CD4-positive, CD25-positive, alpha-beta regulatory T cell (primary cell): ENCODE results near the gene RAB43. TPM values are rescaled to one million over a fixed set of nuclear protein-coding genes. Genes with fewer than 3 reads are reported as not detected.
A peak's percentile ranks its signal among the peaks of the same experiment; 100 is the strongest.
"Not testable (repeated sequence)": the region's sequence is repeated elsewhere in the genome, so short reads cannot be mapped to it uniquely, and the experiment has no call there.

ENCODE experiments used
- ATAC-seq, 2 donors: fragments of 150-1000 bp; cut with Tn5 transposase; one replicate each; pipeline ENCODE4 v1.10.0; 2021; ENCODE audit warnings: low read depth in 2 of 2, moderate number of reproducible peaks in 2 of 2, moderate library complexity in 1 of 2
- DNase-seq, 3 donors: peaks; one replicate each; pipeline versions ENCODE4 v3.0.0 to v3.0.0-alpha.2; 2012 to 2022; ENCODE audit warnings: mixed read lengths in 1 of 3
- H3K27ac ChIP-seq: one replicate; pipeline ENCODE4 v1.7.0; 2013; ENCODE audit warnings: mild to moderate bottlenecking, low read length; ENCODE audit not compliant: insufficient read depth, poor library complexity, severe bottlenecking
- H3K27me3 ChIP-seq: one replicate; pipeline ENCODE4 v1.7.0; 2013; ENCODE audit warnings: low read length; ENCODE audit not compliant: control insufficient read depth, insufficient read depth
- H3K36me3 ChIP-seq: one replicate; pipeline ENCODE4 v1.7.0; 2013; ENCODE audit warnings: mild to moderate bottlenecking, low read length, moderate library complexity; ENCODE audit not compliant: control insufficient read depth, insufficient read depth
- H3K4me1 ChIP-seq: 2 replicates; pipeline ENCODE4 v1.7.0; 2013; ENCODE audit warnings: mild to moderate bottlenecking, low read length; ENCODE audit not compliant: insufficient read depth, control insufficient read depth, poor library complexity, severe bottlenecking
- H3K4me3 ChIP-seq: one replicate; pipeline ENCODE4 v1.7.0; 2013; ENCODE audit warnings: low read depth, mild to moderate bottlenecking, low read length, moderate library complexity
- H3K9me3 ChIP-seq, 2 experiments: 1 replicate in 1 of 2; 2 replicates in 1 of 2; pipeline ENCODE4 v1.7.0; 2013; ENCODE audit warnings: low read length in 2 of 2, mild to moderate bottlenecking in 1 of 2, moderate library complexity in 1 of 2; ENCODE audit not compliant: control insufficient read depth in 2 of 2
- H3K27ac Mint-ChIP-seq, 3 donors: one replicate each; pipeline ENCODE4 v1.8.0; 2020 to 2022; ENCODE audit warnings: mild to moderate bottlenecking in 3 of 3, mixed read lengths in 3 of 3, moderate library complexity in 2 of 3
- H3K27me3 Mint-ChIP-seq: one replicate; pipeline ENCODE4 v1.8.0; 2022; ENCODE audit warnings: mild to moderate bottlenecking, mixed read lengths
- H3K36me3 Mint-ChIP-seq: one replicate; pipeline ENCODE4 v1.8.0; 2020; ENCODE audit warnings: mixed read lengths
- H3K4me1 Mint-ChIP-seq, 4 donors: one replicate each; pipeline ENCODE4 v1.8.0; 2020 to 2022; ENCODE audit warnings: mixed read lengths in 4 of 4, mild to moderate bottlenecking in 1 of 4
- H3K4me3 Mint-ChIP-seq, 4 donors: one replicate each; pipeline ENCODE4 v1.8.0; 2020 to 2022; ENCODE audit warnings: mild to moderate bottlenecking in 4 of 4, mixed read lengths in 4 of 4, moderate library complexity in 3 of 4
- H3K9me3 Mint-ChIP-seq, 7 donors: one replicate each; pipeline ENCODE4 v1.8.0; 2020 to 2022; ENCODE audit warnings: mixed read lengths in 7 of 7, mild to moderate bottlenecking in 3 of 7, moderate library complexity in 2 of 7
- polyA plus RNA-seq, 4 donors: library from polyadenylated mRNA; unstranded; fragments of 300-500 nt; fragmentation: Illumina TruSeq; gene quantifications; one replicate each; pipeline ENCODE4 v1.2.3, GENCODE V29; 2021
- total RNA-seq: library from RNA; stranded (reverse); gene quantifications from one replicate; pipeline ENCODE4 v1.2.3, GENCODE V29; 2022

Gene RAB43
- total and polyA plus RNA-seq, 5 donors from 2014 or later: 14.5 to 57.2 (median 21.8) TPM

GRCh38 chr3:129069313-129070085 is 52.1 kb downstream of the RAB43 start:
- not testable (repeated sequence) for H3K9me3 Mint-ChIP-seq, DNase-seq, H3K36me3 ChIP-seq, H3K36me3 Mint-ChIP-seq, H3K9me3 ChIP-seq, H3K4me1 Mint-ChIP-seq, H3K4me3 ChIP-seq, H3K27ac ChIP-seq, H3K4me1 ChIP-seq, H3K27ac Mint-ChIP-seq, ATAC-seq, H3K27me3 ChIP-seq
- peaks cover 14% of the 10 kb centered on the region for H3K27me3 Mint-ChIP-seq
- peak overlapping the region in 3 of 4 donors; percentile 1 to 67 (median 15) for H3K4me3 Mint-ChIP-seq

GRCh38 chr3:129068291-129068886 is 53.2 kb downstream of the RAB43 start:
- Histone ChIP-seq H3K27me3 (no peaks in the 10 kb centered on the region), H3K9me3 (no peaks in the 10 kb centered on the region), H3K27ac (no peak overlapping the region), H3K4me3 (no peak overlapping the region), H3K36me3 (no peaks in the 10 kb centered on the region), H3K4me1 (peaks cover 9% of the 10 kb centered on the region)
- ATAC-seq (peak in 1 of 2 donors; percentile 28), DNase-seq (no peak)
- peaks cover 14% of the 10 kb centered on the region for H3K27me3 Mint-ChIP-seq
- H3K4me3 Mint-ChIP-seq: peak overlapping the region; percentile 59 to 79 (median 69)
- peaks cover 0 to 8% (median under 1%) of the 10 kb centered on the region in 4 donors for H3K4me1 Mint-ChIP-seq
- no peak overlapping the region for H3K27ac Mint-ChIP-seq
- no peaks in the 10 kb centered on the region for H3K9me3 Mint-ChIP-seq
- H3K36me3 Mint-ChIP-seq: peaks cover 4% of the 10 kb centered on the region

GRCh38 chr3:129067719-129068118 is 53.9 kb downstream of the RAB43 start:
- peaks cover 14% of the 10 kb centered on the region for H3K27me3 Mint-ChIP-seq
- not testable (repeated sequence) for ATAC-seq, H3K36me3 ChIP-seq, H3K36me3 Mint-ChIP-seq, H3K4me1 Mint-ChIP-seq, H3K9me3 Mint-ChIP-seq, H3K27ac Mint-ChIP-seq, H3K27me3 ChIP-seq, H3K27ac ChIP-seq, H3K4me1 ChIP-seq, H3K9me3 ChIP-seq, H3K4me3 ChIP-seq
- peak in 1 of 3 donors; percentile 30 for DNase-seq
- H3K4me3 Mint-ChIP-seq: peak overlapping the region; percentile 59 to 79 (median 69)

GRCh38 chr3:129065720-129066073 is 55.9 kb downstream of the RAB43 start:
- DNase-seq: no peak
- peaks cover 4% of the 10 kb centered on the region for H3K36me3 Mint-ChIP-seq
- no peaks in the 10 kb centered on the region for H3K9me3 Mint-ChIP-seq
- ATAC-seq: no peak
- H3K27ac Mint-ChIP-seq: peak overlapping the region in 1 of 3 donors; percentile 7
- Histone ChIP-seq H3K4me1 (peaks cover 9% of the 10 kb centered on the region), H3K27me3 (no peaks in the 10 kb centered on the region), H3K4me3 (no peak overlapping the region), H3K36me3 (no peaks in the 10 kb centered on the region), H3K9me3 (no peaks in the 10 kb centered on the region), H3K27ac (no peak overlapping the region)
- peaks cover 14% of the 10 kb centered on the region for H3K27me3 Mint-ChIP-seq
- H3K4me3 Mint-ChIP-seq: no peak overlapping the region
- peaks cover 0 to 8% (median under 1%) of the 10 kb centered on the region in 4 donors for H3K4me1 Mint-ChIP-seq

GRCh38 chr3:129065016-129065719 is 56.4 kb downstream of the RAB43 start:
- no peaks in the 10 kb centered on the region for H3K9me3 ChIP-seq
- Mint-ChIP-seq H3K4me3 (no peak overlapping the region), H3K36me3 (peaks cover 4% of the 10 kb centered on the region), H3K27me3 (peaks cover 14% of the 10 kb centered on the region), H3K9me3 (no peaks in the 10 kb centered on the region), H3K27ac (peak overlapping the region in 1 of 3 donors; percentile 41), H3K4me1 (peaks cover 0 to 8% (median 0%) of the 10 kb centered on the region in 4 donors)
- no peak overlapping the region for H3K4me3 ChIP-seq
- no peaks in the 10 kb centered on the region for H3K27me3 ChIP-seq
- H3K27ac ChIP-seq: no peak overlapping the region
- peaks cover 9% of the 10 kb centered on the region for H3K4me1 ChIP-seq
- ATAC-seq: no peak
- no peak for DNase-seq
- H3K36me3 ChIP-seq: no peaks in the 10 kb centered on the region

- H3K4me1 ChIP-seq: peaks cover 8% of the 10 kb centered on the region
- H3K36me3 ChIP-seq: no peaks in the 10 kb centered on the region
- no peaks in the 10 kb centered on the region for H3K27me3 ChIP-seq
- no peak overlapping the region for H3K4me3 Mint-ChIP-seq
- ATAC-seq (no peak), DNase-seq (no peak)
- peaks cover 0 to 8% (median 0%) of the 10 kb centered on the region in 4 donors for H3K4me1 Mint-ChIP-seq
- H3K36me3 Mint-ChIP-seq: peaks cover 4% of the 10 kb centered on the region
- H3K27me3 Mint-ChIP-seq: peaks cover 9% of the 10 kb centered on the region
- no peaks in the 10 kb centered on the region for H3K9me3 Mint-ChIP-seq
- no peak overlapping the region for H3K27ac Mint-ChIP-seq
- no peaks in the 10 kb centered on the region for H3K9me3 ChIP-seq
- no peak overlapping the region for H3K27ac ChIP-seq
- no peak overlapping the region for H3K4me3 ChIP-seq
These were observed 57.6 kb downstream of the RAB43 start for GRCh38 chr3:129063841-129064482.

- H3K9me3 ChIP-seq: no peaks in the 10 kb centered on the region
- DNase-seq (no peak), ATAC-seq (no peak)
- H3K27me3 ChIP-seq: no peaks in the 10 kb centered on the region
- Mint-ChIP-seq H3K36me3 (peaks cover 4% of the 10 kb centered on the region), H3K9me3 (no peaks in the 10 kb centered on the region), H3K27me3 (peaks cover 9% of the 10 kb centered on the region), H3K27ac (no peak overlapping the region), H3K4me3 (no peak overlapping the region), H3K4me1 (peaks cover 0 to 10% (median 0%) of the 10 kb centered on the region in 4 donors)
- no peak overlapping the region for H3K27ac ChIP-seq
- H3K36me3 ChIP-seq: no peaks in the 10 kb centered on the region
- H3K4me1 ChIP-seq: peaks cover 1% of the 10 kb centered on the region
- no peak overlapping the region for H3K4me3 ChIP-seq
These were observed 58.4 kb downstream of the RAB43 start for GRCh38 chr3:129063091-129063640.
